T-helper 1 cell treated with Interleukin-12 subunit alpha and Interleukin-12 subunit beta and Interleukin-4 antibody, amounts not matched to agents 30 μg/mL and 1 μg/mL, for 36 hours (primary cell): ENCODE measurements around the gene YBX1.
"Not testable (repeated sequence)": the region's sequence is repeated elsewhere in the genome, so short reads cannot be mapped to it uniquely, and the experiment has no call there.

ENCODE experiments used
- H3K27ac Mint-ChIP-seq: one replicate; pipeline ENCODE4 v1.8.0; 2021; ENCODE audit warnings: mild to moderate bottlenecking, mixed read lengths
- H3K27me3 Mint-ChIP-seq: one replicate; pipeline ENCODE4 v1.8.0; 2021; ENCODE audit warnings: low read depth, mixed read lengths
- H3K36me3 Mint-ChIP-seq: one replicate; pipeline ENCODE4 v1.8.0; 2021; ENCODE audit warnings: low read depth, mixed read lengths
- H3K4me1 Mint-ChIP-seq: one replicate; pipeline ENCODE4 v1.8.0; 2021; ENCODE audit warnings: low read depth, mixed read lengths
- H3K4me3 Mint-ChIP-seq: one replicate; pipeline ENCODE4 v1.8.0; 2021; ENCODE audit warnings: mild to moderate bottlenecking, moderate library complexity, mixed read lengths
- H3K9me3 Mint-ChIP-seq: one replicate; pipeline ENCODE4 v1.8.0; 2021; ENCODE audit warnings: mixed read lengths

The YBX1 gene

DNA sequence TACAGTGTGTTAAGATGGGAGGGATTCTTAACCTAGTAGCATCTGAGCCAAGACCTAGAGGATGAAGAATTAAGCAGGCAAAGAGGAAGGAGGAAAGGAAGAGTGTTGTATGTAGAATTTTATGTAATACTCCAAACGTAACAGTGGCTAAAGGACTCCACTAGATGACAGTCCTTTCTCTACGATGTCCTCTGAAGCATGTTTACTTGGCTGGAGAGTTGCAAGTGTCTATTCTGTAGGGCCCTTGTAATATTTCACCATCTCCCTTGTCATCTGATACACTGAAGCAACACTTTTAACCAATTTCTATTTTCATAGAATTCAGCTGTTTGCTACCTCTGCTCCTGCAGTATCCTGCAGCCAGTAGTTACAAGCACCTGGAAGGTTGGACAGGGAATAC, 2.2 kb upstream of the YBX1 start:
- peaks cover 33% of the 10 kb centered on the region for H3K4me1 Mint-ChIP-seq
- peaks cover 33% of the 10 kb centered on the region for H3K36me3 Mint-ChIP-seq
- H3K9me3 Mint-ChIP-seq: no peaks in the 10 kb centered on the region
- H3K27ac Mint-ChIP-seq: no peak overlapping the region
- no peaks in the 10 kb centered on the region for H3K27me3 Mint-ChIP-seq
- H3K4me3 Mint-ChIP-seq: peak overlapping the region; percentile 15

DNA sequence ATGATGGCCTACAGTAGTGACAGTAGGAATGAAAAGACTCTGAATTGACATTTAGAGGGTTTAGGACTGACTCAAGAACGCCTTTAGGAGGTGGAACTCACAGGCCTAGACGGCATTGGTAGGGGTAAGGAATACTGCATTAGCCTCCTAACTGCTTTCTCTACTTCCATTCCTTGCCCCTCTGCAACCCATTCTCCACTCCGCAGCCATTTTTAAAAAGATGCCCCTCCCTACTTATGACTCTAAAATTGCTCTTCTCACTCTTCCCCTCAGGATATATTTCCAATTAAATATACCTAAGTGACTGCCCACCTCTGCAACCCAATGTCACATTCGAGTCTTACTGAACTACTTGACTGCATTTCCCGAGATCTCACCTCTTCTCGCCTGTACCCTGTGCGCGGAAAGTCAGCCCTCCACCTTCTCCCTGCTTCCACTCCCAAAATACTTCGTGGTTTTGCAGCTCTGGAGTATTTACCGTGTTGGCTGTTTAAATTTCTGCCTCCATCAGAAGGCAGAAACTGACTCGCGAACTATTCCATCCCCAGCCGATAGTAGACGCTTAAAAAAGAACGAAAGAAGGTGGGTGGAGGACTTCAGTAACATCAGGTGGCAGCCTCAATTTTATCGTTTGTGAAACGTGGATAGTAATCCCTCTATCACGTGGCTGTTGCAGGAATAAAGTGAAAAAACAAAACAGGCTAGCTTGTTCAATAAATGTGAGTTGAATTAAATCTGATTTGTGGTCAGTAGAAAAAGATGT, 1.1 kb upstream of the YBX1 start:
- H3K27ac Mint-ChIP-seq: peak overlapping the region; percentile 96
- no peaks in the 10 kb centered on the region for H3K27me3 Mint-ChIP-seq
- H3K4me3 Mint-ChIP-seq: peak overlapping the region; percentile 87
- no peaks in the 10 kb centered on the region for H3K9me3 Mint-ChIP-seq
- peaks cover 28% of the 10 kb centered on the region for H3K36me3 Mint-ChIP-seq
- H3K4me1 Mint-ChIP-seq: peaks cover 41% of the 10 kb centered on the region

DNA sequence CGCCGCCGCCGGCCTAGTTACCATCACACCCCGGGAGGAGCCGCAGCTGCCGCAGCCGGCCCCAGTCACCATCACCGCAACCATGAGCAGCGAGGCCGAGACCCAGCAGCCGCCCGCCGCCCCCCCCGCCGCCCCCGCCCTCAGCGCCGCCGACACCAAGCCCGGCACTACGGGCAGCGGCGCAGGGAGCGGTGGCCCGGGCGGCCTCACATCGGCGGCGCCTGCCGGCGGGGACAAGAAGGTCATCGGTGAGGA, 193 bp downstream of the YBX1 start:
- H3K27ac Mint-ChIP-seq: peak overlapping the region; percentile 96
- peaks cover 49% of the 10 kb centered on the region for H3K4me1 Mint-ChIP-seq
- peaks cover 24% of the 10 kb centered on the region for H3K36me3 Mint-ChIP-seq
- H3K9me3 Mint-ChIP-seq, H3K27me3 Mint-ChIP-seq: not testable (repeated sequence)
- peak overlapping the region; percentile 87 for H3K4me3 Mint-ChIP-seq

DNA sequence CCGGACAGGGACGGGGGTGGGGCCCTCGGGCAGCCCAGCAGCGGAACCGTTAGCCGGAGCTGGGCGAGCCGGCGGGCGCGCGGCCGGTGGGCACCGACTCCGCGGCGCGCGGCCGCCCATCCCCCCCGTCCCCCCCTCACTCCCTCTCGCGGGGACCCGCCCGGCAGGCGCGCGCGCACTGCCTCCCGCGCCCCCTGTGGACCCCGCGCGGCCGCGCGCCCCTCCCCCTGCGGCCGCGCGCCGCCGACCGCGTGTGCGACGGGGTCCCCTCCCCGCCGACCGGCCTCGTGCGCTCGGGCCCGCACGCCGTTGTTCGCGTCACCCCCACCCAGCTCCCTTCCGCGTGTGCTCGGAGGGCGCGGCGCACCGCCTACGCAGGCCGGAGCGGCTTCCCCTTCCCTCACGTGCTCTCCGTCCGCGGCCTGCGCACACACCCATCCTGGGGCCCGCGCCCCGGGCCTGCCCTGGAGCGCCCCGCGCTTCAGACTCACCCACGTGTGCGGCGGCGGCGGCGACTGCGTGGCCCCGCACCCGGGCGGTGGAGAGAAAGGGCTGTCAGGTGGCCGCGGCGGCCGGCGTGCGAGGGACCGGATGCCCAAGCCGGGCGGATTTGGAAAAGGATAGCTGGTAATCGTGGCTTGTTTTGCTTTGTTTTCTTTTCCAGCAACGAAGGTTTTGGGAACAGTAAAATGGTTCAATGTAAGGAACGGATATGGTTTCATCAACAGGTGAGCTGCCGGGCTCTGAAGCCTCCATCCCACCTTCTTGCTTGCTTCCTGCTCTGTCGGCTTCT, 717 bp downstream of the YBX1 start:
- Mint-ChIP-seq H3K27ac (peak overlapping the region; percentile 90), H3K4me1 (peaks cover 54% of the 10 kb centered on the region), H3K36me3 (peaks cover 29% of the 10 kb centered on the region), H3K4me3 (peak overlapping the region; percentile 97), H3K27me3 (no peaks in the 10 kb centered on the region), H3K9me3 (no peaks in the 10 kb centered on the region)

DNA sequence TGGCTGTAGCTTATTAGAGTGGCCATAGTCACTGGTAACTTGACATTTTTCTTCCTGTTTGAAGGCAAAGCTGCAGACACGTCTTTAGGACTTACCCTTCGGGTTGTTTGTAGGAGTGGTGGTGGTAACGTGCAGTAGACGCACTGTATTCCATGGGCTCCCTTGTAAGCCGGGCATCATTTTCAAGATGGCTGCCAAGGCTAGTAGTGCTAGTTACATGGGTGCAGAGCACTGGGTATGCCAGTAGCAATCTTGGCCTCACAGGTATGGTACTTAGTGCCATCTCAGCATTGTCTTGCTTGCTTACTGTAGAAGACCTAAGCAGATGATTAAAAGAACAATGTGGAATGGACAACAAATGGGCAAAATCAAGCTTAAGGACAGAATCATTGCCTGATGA, 1.9 kb downstream of the YBX1 start:
- Mint-ChIP-seq H3K9me3 (no peaks in the 10 kb centered on the region), H3K27me3 (no peaks in the 10 kb centered on the region), H3K4me1 (peaks cover 63% of the 10 kb centered on the region), H3K4me3 (peak overlapping the region; percentile 97), H3K27ac (peak overlapping the region; percentile 90), H3K36me3 (peaks cover 29% of the 10 kb centered on the region)

DNA sequence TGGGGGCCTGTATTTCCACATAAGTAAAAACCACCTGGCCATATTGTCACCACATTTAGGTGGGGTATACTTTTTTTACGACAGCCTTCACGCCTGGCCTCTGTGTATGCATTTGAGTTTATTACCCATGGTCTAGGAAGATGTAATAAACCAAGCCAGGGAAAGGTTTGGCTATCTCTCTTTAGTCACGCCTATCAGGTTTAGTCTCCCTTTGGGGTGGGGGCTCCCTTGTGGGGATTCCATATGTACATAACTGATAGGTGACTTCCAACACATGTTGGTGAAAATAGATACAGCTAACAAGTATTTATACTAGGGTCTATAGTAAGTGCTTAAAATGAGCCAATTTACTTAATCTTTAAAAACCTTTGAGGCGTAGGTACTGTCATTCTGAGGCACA, 4.2 kb downstream of the YBX1 start:
- Mint-ChIP-seq H3K9me3 (no peaks in the 10 kb centered on the region), H3K4me3 (no peak overlapping the region), H3K4me1 (peaks cover 64% of the 10 kb centered on the region), H3K36me3 (peaks cover 29% of the 10 kb centered on the region), H3K27ac (peak overlapping the region; percentile 57), H3K27me3 (no peaks in the 10 kb centered on the region)

DNA sequence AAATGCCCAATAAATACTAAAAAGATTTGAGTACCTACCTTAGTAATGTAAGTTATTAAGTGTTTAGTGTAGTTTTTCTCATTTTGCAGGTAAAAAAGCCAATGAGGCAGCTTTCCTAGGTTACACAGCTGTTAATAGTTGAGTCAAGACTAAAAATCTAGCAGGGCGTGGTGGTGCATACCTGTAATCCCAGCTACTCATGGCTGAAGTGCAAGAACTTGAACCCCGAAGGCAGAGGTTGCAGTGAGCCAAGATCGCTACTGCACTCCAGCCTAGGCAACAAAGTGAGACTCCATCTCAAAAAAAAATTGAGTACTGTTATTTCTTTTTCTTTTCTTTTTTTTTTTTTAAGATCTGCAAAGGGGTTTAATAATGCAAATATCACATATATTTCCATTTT, 7.7 kb downstream of the YBX1 start:
- Mint-ChIP-seq H3K36me3 (peaks cover 18% of the 10 kb centered on the region), H3K4me3 (no peak overlapping the region)

DNA sequence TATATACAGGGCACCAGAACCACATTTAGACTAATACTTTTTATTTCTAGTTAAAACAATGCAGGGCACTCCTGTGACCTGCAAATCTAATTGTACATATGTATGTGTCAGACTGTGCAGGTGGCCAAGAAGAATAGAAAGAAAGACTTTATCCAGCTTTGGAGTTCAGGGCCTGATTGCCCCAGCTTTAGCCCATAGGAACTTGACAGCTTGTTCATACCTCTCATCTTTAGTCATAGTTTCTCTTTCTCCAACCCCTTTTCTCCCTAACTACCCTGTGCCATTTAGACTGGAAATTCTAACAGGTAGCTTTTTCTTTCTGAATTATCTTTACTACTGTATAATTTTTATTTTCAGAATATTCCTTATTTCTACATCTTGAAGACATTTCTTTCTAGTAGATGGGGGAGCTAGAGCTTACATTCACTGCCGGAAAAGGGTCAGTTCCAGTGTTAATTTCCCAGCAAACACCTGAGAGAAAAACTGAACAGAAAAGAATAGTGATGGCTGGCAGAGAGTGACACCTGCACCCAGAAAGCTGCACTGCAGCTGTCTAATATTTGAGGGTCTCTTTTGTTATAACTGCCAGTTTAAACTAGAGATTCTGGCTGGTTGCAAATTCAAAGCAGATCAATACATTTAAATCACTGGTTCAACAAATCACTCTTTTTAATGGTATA, 8.4 kb downstream of the YBX1 start:
- Mint-ChIP-seq H3K4me1 (peaks cover 62% of the 10 kb centered on the region), H3K36me3 (peaks cover 19% of the 10 kb centered on the region), H3K27me3 (no peaks in the 10 kb centered on the region), H3K9me3 (no peaks in the 10 kb centered on the region), H3K27ac (peak overlapping the region; percentile 31), H3K4me3 (no peak overlapping the region)

More for the DNA sequence above, 7.7 kb downstream of the YBX1 start:
- Mint-ChIP-seq H3K4me1 (peaks cover 62% of the 10 kb centered on the region), H3K27me3 (no peaks in the 10 kb centered on the region), H3K9me3 (no peaks in the 10 kb centered on the region), H3K27ac (no peak overlapping the region)

DNA sequence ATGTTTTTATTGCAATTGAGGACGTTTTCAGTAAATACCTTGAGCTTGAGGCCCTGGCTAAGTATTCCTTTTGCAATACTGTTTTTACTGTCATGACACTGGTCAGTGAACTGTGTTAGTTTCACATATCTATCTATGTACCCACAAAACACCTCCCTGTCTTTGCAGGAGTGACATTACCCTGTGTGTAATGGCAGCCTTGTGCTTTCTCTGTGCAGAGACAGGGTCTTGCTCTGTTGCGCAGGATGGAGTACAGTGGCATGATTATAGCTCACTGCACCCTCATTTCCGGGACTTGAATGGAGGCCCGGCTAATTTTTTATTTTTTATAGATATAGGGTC, 8.9 kb downstream of the YBX1 start:
- Mint-ChIP-seq H3K9me3 (no peaks in the 10 kb centered on the region), H3K4me3 (no peak overlapping the region), H3K27me3 (no peaks in the 10 kb centered on the region), H3K27ac (no peak overlapping the region), H3K36me3 (peaks cover 22% of the 10 kb centered on the region), H3K4me1 (peaks cover 59% of the 10 kb centered on the region)

DNA sequence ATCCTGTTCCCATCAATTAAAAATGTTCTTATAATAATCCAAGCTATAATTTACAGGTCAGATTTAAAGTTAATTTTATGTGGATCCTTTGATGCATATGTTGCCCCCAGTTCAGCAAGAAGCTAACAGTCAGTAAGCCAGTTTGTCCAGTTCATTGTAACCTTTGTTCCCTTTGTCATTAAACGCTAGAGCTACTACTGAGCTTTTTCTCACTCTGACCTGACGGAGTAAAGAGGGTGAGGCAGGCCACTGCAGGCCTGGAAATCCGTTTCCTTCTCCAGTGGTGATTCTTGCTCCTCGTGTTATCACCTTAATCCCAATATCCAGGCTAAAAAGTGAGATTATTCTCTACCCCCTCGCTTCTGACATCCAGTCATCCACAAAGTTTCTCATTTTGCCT, 10.2 kb downstream of the YBX1 start:
- H3K9me3 Mint-ChIP-seq: no peaks in the 10 kb centered on the region
- H3K27ac Mint-ChIP-seq: no peak overlapping the region
- H3K27me3 Mint-ChIP-seq: no peaks in the 10 kb centered on the region
- H3K4me1 Mint-ChIP-seq: peaks cover 50% of the 10 kb centered on the region
- H3K4me3 Mint-ChIP-seq: no peak overlapping the region
- peaks cover 31% of the 10 kb centered on the region for H3K36me3 Mint-ChIP-seq

DNA sequence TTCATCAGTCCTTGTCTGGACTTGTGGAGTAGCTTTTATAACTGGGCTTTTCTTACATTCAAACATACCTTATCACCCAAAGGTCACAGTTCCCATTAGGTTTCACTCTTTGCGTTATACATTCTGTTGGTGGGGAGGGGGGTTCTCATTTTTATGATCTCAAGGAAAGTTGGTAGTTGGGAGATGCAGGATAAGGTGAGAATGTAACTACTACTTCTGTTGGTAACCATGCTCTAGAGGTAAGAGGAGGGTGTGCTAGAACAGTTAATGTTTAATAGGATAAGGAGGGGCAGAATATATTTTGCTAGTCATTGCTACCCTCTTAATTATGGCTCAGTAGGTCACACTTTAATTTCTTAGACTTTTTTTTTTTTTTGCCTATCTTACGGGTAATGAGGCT, 10.7 kb downstream of the YBX1 start:
- Mint-ChIP-seq H3K27me3 (no peaks in the 10 kb centered on the region), H3K4me1 (peaks cover 45% of the 10 kb centered on the region), H3K27ac (no peak overlapping the region), H3K36me3 (peaks cover 26% of the 10 kb centered on the region), H3K9me3 (no peaks in the 10 kb centered on the region), H3K4me3 (no peak overlapping the region)

DNA sequence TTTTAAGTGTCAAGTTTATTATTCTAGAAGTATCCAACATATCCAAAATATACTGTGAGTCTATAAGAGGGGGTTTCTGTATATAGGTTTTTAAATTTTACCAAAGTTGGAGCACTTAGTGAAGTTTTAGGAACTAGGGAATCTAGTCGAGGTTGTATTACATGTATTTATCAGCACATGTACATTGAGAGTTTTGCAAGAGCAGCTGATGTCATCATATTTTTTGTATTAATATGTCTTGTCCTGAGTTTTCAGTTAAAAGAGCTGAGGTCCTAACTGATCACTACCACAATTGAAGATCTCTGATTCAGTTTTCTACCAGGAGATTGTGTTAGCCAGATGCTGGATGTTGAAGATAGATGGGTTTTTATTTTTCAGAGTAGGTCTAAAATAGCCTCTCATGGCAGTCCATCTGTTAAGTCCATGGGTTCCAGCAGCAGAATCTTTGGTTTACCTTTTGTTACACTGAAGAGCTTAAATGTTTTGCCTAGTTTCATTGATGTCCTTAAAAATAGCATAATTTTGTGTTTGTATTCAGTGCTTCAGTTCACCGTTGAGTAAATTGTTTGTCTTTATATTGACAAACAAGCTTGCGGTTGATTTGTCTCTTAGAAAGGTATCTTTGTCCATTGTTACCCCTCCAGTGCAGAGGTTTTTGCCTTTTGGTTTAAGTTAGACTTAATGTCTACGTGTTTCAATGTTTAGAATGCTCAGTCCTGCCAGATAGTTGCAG, 16.0 kb downstream of the YBX1 start:
- no peaks in the 10 kb centered on the region for H3K27me3 Mint-ChIP-seq
- H3K9me3 Mint-ChIP-seq: no peaks in the 10 kb centered on the region
- peaks cover 9% of the 10 kb centered on the region for H3K4me1 Mint-ChIP-seq
- H3K4me3 Mint-ChIP-seq: no peak overlapping the region
- H3K36me3 Mint-ChIP-seq: peaks cover 58% of the 10 kb centered on the region
- no peak overlapping the region for H3K27ac Mint-ChIP-seq

DNA sequence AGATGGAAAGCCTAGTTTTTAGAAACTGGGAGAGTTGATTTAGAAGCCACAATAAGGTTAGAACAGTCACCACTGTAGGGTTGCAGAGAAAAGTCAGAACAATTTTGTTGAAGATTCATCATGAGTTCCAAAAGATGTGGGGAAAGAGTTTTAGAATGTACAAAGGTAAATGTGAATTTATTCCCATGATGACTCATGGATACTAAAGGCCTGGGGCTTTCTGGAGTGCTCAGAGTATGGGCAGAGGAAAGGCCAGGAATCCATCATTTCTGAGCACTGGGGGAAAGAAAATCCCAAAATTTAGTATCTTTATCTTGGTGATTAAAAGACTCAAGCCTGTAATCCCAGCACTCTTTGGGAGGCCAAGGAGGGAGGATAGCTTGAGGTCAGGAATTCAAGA, 17.8 kb downstream of the YBX1 start:
- H3K27me3 Mint-ChIP-seq: no peaks in the 10 kb centered on the region
- H3K27ac Mint-ChIP-seq: no peak overlapping the region
- no peak overlapping the region for H3K4me3 Mint-ChIP-seq
- H3K4me1 Mint-ChIP-seq: peaks cover 4% of the 10 kb centered on the region
- no peaks in the 10 kb centered on the region for H3K9me3 Mint-ChIP-seq
- H3K36me3 Mint-ChIP-seq: peaks cover 65% of the 10 kb centered on the region

DNA sequence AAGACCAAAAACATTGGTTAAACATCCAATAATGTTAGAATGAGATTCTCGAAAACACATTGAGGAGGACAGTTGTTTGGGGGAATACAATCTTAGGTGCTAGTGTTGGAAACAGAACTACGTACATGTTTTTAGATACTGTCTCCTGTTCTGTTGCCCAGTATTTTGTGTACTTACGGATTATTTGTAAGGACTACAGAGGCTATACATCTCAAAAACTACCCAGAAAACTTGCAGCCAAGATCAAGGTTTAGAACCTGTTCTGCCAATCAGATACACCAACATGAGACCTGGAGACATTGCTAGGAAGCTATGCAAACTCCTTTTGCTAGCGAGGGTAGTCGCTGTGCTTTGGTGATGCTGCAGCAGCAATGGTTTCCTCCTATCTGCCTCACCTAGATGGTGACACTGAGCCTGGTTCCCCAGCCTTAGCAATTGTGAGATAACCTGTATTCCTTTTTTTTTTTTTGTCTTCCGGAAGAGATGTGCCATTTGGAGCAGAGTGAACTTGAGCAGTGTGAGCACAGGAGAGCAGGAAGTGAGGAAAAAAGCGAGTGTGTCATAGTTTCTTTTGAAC, 21.8 kb downstream of the YBX1 start:
- no peak overlapping the region for H3K27ac Mint-ChIP-seq
- H3K4me1 Mint-ChIP-seq: no peaks in the 10 kb centered on the region
- peaks cover 62% of the 10 kb centered on the region for H3K36me3 Mint-ChIP-seq

More for the DNA sequence above, 21.8 kb downstream of the YBX1 start:
- Mint-ChIP-seq H3K27me3 (no peaks in the 10 kb centered on the region), H3K4me3 (no peak overlapping the region), H3K9me3 (no peaks in the 10 kb centered on the region)
